ENCODE results near the gene TNRC18. TPM values are rescaled to one million over a fixed set of nuclear protein-coding genes. Genes with fewer than 3 reads are reported as not detected.
"Not testable (repeated sequence)": the region's sequence is repeated elsewhere in the genome, so short reads cannot be mapped to it uniquely, and the experiment has no call there.

TNRC18 gene
- total and polyA plus RNA-seq, 2 donors (not counting 1 experiment from before 2014, with no cell fraction given), result 17.8 to 75.0 TPM

DNA sequence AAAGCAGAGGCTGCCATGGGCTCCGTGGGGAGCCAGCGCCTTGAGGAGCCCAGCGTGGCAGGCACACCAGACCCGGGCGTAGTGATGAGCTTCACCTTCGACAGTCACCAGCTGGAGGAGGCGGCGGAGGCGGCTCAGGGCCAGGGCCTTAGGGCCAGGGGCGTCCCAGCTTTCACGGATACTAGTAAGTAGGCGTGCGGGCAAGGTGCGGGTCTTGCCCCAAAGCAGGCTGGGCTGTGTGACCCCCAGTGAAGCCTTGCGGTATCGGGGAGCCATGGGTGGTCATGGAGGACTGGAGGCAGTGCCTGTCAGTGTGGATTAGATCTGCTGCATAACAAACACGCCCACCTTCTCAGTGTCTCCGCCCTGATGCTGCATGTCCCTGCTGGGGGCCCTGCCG lies 135.8 kb downstream of the TNRC18 start:
- no peak for ATAC-seq (ENCODE audit: low read depth)
- POLR2A ChIA-PET, result interaction anchor here (0.7 kb wide), 2 partner anchors 53 to 91 kb away, joined by 3 to 4 read pairs; no protein-coding TSS in a partner anchor
- Histone ChIP-seq H3K4me1 (ENCODE audit: control insufficient read depth in 2 of 2, insufficient read depth in 2 of 2, low read length in 2 of 2) (peaks cover 6% of the 10 kb centered on the region in 2 donors), H3K4me2 (replicated peaks; ENCODE audit: low read depth, low read length, poor library complexity, severe bottlenecking) (no peak overlapping the region), H4K20me1 (ENCODE audit: control insufficient read depth, insufficient read depth, low read length, poor library complexity, severe bottlenecking) (no peaks in the 10 kb centered on the region), H2AFZ (ENCODE audit: insufficient read depth, low read depth, low read length, poor library complexity, severe bottlenecking) (no peak overlapping the region), H3K4me3 (ENCODE audit: control extremely low read depth in 1 of 5, extremely low read depth in 1 of 5, insufficient read depth in 1 of 5, low read depth in 2 of 5, low read length in 4 of 5) (no peak overlapping the region), H3K9ac (ENCODE audit: low read length) (no peak overlapping the region), H3K36me3 (replicated peaks in 1 of 2; ENCODE audit: control extremely low read depth in 1 of 2, control insufficient read depth in 1 of 2, extremely low read depth in 1 of 2, insufficient read depth in 2 of 2, low read length in 1 of 2) (no peaks in the 10 kb centered on the region), H3K79me2 (ENCODE audit: control insufficient read depth, insufficient read depth, low read length) (no peaks in the 10 kb centered on the region), H3K27ac (ENCODE audit: low read length in 2 of 2) (no peak overlapping the region), H3K27me3 (replicated peaks in 1 of 4; ENCODE audit: control extremely low read depth in 1 of 4, control insufficient read depth in 3 of 4, insufficient read depth in 4 of 4, low read length in 3 of 4) (peaks cover 0 to 20% (median 8%) of the 10 kb centered on the region in 4 experiments), H3K9me3 (ENCODE audit: control extremely low read depth in 1 of 3, control insufficient read depth in 2 of 3, insufficient read depth in 1 of 3, low read length in 2 of 3) (peaks cover 0 to 9% (median 0%) of the 10 kb centered on the region in 3 donors)
- TF ChIP-seq EZH2 (IDR thresholded peaks at IDR 0.05; ENCODE audit: borderline replicate concordance, insufficient read depth, low read depth, low read length, poor library complexity, severe bottlenecking), result no peak
- no peak for TF ChIP-seq CTCF (IDR thresholded peaks at IDR 0.05)
- Mint-ChIP-seq H3K9me3 (ENCODE audit: insufficient read depth) (no peaks in the 10 kb centered on the region), H3K4me1 (peaks cover 2% of the 10 kb centered on the region), H3K4me3 (no peak overlapping the region), H3K27me3 (peaks cover 16% of the 10 kb centered on the region), H3K27ac (no peak overlapping the region)
- 95% methylated on average over 18 of the region's 19 CpGs for WGBS (ENCODE audit: insufficient coverage)
- no peak for DNase-seq
- CTCF ChIA-PET, result no interaction called here
- intact Hi-C loops (cut with micrococcal nuclease), result no loop called here

DNA sequence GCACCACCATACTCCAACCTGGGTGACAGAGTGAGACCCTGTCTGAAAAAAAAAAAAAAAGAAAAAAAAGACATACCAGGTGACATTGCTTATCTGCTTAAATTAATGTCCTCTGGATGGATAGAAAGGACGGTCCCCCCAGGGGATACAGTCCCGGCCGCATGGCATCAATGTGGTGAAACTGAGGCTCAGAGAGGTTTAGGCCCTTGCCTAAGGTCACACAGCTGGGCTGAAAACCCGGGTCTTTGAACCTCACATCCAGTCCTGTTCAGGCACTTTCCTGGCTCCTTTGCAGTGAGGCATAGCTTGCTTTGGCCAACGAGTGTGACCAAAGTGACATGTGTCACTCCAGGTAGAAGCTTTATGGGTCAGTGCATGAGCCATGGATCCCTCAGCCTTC lies 136.3 kb downstream of the TNRC18 start:
- H3K9me3 Mint-ChIP-seq (ENCODE audit: insufficient read depth); H3K4me2 ChIP-seq (replicated peaks; ENCODE audit: low read depth, low read length, poor library complexity, severe bottlenecking); H3K36me3 ChIP-seq (replicated peaks in 1 of 2; ENCODE audit: control extremely low read depth in 1 of 2, control insufficient read depth in 1 of 2, extremely low read depth in 1 of 2, insufficient read depth in 2 of 2, low read length in 1 of 2); H3K9me3 ChIP-seq (ENCODE audit: control extremely low read depth in 1 of 3, control insufficient read depth in 2 of 3, insufficient read depth in 1 of 3, low read length in 2 of 3); CTCF ChIA-PET; H4K20me1 ChIP-seq (ENCODE audit: control insufficient read depth, insufficient read depth, low read length, poor library complexity, severe bottlenecking); H2AFZ ChIP-seq (ENCODE audit: insufficient read depth, low read depth, low read length, poor library complexity, severe bottlenecking); intact Hi-C loops (cut with micrococcal nuclease); H3K4me1 ChIP-seq (ENCODE audit: control insufficient read depth in 2 of 2, insufficient read depth in 2 of 2, low read length in 2 of 2); H3K4me3 Mint-ChIP-seq; H3K9ac ChIP-seq (ENCODE audit: low read length); DNase-seq; ATAC-seq (ENCODE audit: low read depth); H3K27ac Mint-ChIP-seq; H3K4me3 ChIP-seq (ENCODE audit: control extremely low read depth in 1 of 5, extremely low read depth in 1 of 5, insufficient read depth in 1 of 5, low read depth in 2 of 5, low read length in 4 of 5); H3K79me2 ChIP-seq (ENCODE audit: control insufficient read depth, insufficient read depth, low read length); H3K4me1 Mint-ChIP-seq; H3K27ac ChIP-seq (ENCODE audit: low read length in 2 of 2): not testable (repeated sequence)
- H3K27me3 Mint-ChIP-seq, result peaks cover 16% of the 10 kb centered on the region
- POLR2A ChIA-PET, result interaction anchor here (0.7 kb wide), 2 partner anchors 53 to 91 kb away, joined by 3 to 4 read pairs; no protein-coding TSS in a partner anchor
- 90% methylated on average over 5 of the region's 5 CpGs for WGBS (ENCODE audit: insufficient coverage)
- H3K27me3 ChIP-seq (replicated peaks in 1 of 4; ENCODE audit: control extremely low read depth in 1 of 4, control insufficient read depth in 3 of 4, insufficient read depth in 4 of 4, low read length in 3 of 4), result peaks cover 0 to 20% (median 8%) of the 10 kb centered on the region in 4 experiments

Data from B cell (primary cell).